NOMO-1 treated with dmso at 0.1 percent for 144 hours (cell line): ENCODE results near the gene ZNF566.
"Not testable (repeated sequence)": the region's sequence is repeated elsewhere in the genome, so short reads cannot be mapped to it uniquely, and the experiment has no call there.

Experiments
- DNase-seq: peaks from one replicate; lab custom pipeline; 2025; ENCODE audit not compliant: unreplicated experiment; lab: John Stamatoyannopoulos, UW

ZNF566 gene

DNA sequence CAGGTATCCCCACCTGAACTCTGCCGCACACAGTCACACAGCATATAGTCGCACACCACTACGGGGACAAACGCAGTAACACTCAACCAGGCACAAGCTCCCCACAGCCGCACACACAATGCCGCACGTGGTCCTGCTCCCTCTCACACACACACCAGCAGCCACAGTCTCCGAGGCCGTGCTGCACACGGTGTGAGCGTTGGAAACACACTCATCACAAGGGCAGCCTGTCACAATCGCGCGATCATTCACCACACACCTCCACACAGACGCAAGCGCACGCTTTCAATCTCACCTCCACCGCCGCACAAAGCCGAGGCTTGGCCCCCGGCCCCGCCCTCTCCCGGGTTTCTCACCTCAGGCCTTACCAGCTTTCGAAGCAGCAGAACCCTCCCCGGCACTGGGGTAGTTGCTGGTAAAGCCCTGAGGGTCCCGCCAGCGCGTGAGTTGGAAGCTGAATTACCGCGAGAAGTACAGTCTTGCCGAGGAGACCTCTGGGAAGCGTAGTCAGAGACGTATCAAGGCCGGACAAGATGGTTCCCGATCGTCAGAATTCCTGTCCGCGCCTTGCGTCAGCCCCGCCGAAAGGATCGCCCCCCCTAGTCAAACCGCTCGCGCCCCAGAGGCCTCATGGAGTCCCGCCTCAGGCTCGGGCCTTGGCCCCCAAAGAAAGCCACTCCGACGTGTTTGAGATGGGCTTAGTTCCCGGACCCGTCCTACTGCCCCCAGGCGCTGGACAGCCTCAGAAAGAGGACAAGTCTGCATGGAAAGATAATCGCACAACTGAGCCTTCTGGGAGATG lies at the start of gene ZNF566:
TSS of gene ZNF566 (minus strand) at position 444 of the 802 bp plus-strand sequence. CDS start 13,004 bp downstream, outside the sequence.
- peak; percentile 85 for DNase-seq

- no peak for DNase-seq
Observed at GRCh38 chr19:36528921-36529518, 39.7 kb upstream of the ZNF566 start.

GRCh38 chr19:36528194-36528920 lies 39.0 kb upstream of the ZNF566 start, which contains the start of gene ZNF260:
Gene ZNF260, minus strand, starts transcription at chr19:36528271. Its CDS starts 13,033 bp downstream, at chr19:36515238.
- peak; percentile 89 for DNase-seq

- DNase-seq, result no peak
Observed at GRCh38 chr19:36527873-36528193, 38.5 kb upstream of the ZNF566 start.

- no peak for DNase-seq
Observed at GRCh38 chr19:36527341-36527740, 38.0 kb upstream of the ZNF566 start.

DNA sequence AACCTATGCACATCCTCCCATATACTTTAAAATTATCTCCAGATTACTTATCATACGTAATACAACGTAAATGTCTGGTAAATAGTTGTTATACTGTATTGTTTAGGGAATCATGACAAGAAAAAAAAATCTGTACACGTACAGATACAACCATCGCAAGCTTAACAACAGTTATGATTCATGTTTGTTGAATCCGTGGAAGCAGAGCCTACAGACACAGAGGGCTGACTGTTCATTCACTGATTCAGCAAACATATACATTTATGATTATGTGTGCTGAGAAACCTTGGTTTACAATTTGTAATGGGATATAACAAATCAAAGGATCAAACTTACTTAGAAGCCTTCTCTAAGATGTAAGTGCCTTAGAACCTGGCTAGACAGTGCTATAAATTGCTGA lies 37.2 kb upstream of the ZNF566 start:
- DNase-seq, result no peak

DNA sequence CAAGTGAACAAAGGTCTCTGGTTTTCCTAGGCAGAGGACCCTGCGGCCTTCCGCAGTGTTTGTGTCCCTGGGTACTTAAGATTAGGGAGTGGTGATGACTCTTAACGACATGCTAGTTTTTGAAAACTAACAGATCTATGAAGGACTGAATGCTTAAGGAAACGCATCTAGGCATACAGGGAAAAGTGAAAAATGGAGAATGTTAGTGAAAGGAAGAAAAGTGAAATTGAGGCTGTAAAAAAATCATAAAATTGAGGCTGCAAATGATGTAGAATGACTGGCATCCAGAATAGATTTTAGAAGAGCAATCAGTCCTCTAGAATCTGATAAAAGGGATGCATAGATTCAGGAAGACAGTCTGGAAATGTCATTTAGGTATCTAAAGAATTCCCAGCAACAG lies 35.3 kb upstream of the ZNF566 start:
- DNase-seq, result no peak

GRCh38 chr19:36514012-36514612 lies 24.8 kb upstream of the ZNF566 start:
- no peak for DNase-seq

- no peak for DNase-seq
Observed at GRCh38 chr19:36508325-36508724, 19.0 kb upstream of the ZNF566 start.

GRCh38 chr19:36501973-36502372 lies 12.6 kb upstream of the ZNF566 start:
- no peak for DNase-seq

DNA sequence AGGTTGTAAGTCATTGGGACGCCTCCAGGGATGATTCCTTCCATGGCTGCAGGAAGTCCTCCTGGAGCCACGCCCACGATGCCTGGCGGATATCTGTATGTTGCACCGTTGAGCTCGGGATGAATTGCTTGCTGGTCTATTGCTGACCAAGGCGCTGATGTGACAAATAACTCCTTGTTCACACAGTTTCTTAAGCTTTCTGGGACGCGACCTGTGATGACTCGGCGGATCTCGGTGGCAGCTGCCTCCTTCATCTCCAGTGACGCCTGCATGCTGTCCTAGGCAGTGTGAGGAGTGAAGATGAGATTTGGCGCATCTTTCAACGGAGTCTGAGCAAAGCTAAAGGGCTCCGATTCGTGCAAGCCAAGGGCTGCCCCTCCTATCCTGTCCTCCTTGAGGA lies 7.6 kb upstream of the ZNF566 start:
- no peak for DNase-seq

DNA sequence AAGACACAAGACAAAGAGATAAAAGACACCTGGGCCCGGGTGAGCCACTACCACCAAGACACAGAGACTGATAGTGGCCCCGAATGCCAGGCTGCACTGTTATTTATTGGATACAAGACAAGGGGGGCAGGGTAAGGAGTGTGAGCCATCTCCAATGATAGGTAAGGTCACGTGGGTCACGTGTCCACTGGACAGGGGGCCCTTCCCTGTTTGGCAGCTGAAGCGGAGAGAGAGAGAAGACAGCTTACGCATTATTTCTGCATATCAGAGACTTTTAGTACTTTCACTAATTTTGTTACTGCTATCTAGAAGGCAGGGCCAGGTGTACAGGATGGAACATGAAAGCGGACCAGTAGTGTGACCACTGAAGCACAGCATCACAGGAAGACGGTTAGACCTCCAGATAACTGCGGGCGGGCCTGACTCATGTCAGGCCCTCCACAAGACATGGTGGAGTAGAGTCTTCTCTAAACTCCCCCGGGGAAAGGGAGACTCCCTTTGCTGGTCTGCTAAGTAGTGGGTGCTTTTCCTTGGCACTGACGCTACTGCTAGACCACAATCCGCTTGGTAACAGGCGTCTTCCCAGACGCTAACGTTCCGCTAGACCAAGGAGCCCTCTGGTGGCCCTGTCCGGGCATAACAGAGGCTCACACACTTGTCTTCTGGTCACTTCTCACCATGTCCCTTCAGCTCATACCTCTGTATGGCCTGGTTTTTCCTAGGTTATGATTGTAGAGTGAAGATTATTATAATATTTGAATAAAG lies 3.5 kb upstream of the ZNF566 start:
- not testable (repeated sequence) for DNase-seq

- DNase-seq, result not testable (repeated sequence)
Observed at GRCh38 chr19:36490846-36491245, 1.5 kb upstream of the ZNF566 start.

DNA sequence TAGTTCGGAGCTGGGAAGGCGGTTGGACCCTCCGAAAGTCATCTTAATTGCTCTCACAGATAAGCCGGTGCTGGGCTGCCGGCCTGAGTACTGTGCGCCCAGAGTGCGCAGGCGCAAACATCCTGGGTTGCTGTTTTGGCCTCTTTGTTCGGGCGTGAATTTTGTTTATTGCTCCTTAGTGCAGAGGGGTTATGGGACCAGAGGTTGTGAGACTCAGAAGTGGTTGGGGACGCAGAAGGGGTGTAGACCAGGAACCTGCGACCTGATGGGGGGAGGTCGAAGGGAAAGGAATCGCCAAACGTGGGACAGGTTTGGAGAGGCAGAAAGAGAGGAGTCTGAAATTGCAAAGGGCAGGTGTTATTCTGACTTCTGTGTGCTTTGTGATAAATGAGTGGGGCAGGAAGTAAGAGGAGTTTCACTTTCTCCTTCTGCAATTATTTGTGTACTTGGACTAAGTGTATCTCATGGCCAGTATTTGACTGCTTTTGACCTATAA lies 607 bp upstream of the ZNF566 start:
- peak; percentile 87 for DNase-seq

DNA sequence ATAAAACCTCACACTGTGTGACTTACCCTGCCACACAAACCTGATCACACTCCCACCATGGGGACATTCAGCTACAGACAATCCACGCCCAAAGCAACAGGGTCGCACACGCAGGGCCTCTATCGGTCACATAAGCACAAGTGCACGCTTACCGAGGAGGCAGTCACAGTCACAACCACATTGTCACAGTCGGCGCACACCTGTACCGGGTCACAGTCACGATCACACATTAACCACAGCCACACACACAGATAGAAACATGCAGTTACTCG lies 579 bp downstream of the ZNF566 start:
- DNase-seq, result peak; percentile 5

DNA sequence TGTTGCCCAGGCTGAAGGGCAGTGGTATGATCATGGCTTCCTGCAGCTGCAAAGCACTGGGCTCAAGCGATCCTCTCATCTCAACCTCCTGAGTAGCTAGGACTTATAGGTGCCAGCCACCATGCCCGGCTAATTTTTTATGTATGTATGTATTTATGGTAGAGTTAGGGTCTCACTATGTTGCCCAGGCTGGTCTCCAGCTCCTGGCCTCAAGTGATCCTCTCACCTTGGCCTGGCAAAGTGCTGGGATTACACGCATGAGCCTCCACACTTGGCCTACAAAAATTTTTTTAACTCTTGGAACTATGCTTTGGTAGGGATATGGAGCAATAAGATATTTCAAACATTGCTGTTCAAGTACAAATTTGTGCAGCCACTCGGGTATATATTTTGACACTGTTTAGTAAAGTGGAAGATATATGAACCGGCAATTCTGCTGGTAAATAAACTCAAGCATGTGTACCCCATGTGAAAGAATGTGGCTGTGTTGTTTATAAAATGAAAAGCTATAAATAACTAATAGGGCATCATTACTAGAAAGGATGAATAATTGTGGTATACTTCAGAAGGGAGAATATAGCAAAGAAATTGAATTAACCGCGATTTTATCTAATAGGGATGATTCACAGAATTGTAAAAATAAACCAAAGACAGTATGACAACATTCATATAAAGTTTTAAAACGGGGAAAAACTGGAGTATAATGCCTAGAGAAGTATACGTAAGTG lies 1.1 kb downstream of the ZNF566 start:
- DNase-seq, result no peak

DNA sequence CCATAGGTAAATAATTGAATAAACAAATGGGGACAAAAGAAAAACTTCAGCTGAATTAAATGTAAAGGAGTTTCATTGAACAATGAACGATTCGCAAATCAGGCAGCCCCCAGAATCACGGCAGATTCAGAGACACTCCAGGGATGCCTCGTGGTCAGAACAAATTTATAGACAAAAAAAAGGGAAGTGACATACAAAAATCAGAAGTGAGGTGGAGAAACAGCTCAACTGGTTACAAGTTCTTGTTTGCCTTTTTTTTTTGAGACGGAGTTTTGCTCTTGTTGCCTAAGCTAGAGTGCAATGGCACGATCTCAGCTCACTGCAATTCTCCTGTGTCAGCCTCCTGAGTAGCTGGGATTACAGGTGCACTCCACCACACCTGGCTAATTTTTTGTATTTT lies 5.7 kb downstream of the ZNF566 start:
- no peak for DNase-seq

- no peak for DNase-seq
Observed at GRCh38 chr19:36482876-36483275, 6.5 kb downstream of the ZNF566 start.

DNA sequence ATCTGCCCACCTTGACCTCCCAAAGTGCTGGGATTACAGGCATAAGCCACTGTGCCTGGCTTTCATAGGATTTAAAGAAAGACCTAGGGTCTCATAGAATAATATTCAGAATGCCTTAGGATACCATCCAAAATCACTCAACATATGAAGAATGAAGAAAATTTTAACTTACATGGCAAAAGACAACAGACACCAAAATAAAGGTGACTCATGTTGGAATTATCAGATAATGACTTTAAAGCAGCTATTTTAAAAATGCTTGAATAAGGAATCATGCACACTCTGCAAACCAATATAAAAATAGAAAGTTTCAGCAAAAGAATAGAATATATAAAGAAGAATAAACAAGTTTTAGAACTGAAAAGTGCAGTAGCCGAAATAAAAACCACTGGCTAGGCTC lies 29.3 kb downstream of the ZNF566 start:
- no peak for DNase-seq

GRCh38 chr19:36456831-36457230 lies 32.5 kb downstream of the ZNF566 start:
- no peak for DNase-seq
